ENCODE results near the gene ZFR2.
"Not testable (repeated sequence)": the region's sequence is repeated elsewhere in the genome, so short reads cannot be mapped to it uniquely, and the experiment has no call there.

The ZFR2 gene

GRCh38 chr19:3868770-3869456 lies at the start of gene ZFR2:
Gene ZFR2, minus strand, starts transcription at chr19:3869038. Its CDS starts 21 bp downstream, at chr19:3869017.
- DNase-seq = peak in 23 of 51 donors; percentile 2 to 51 (median 29)

DNA sequence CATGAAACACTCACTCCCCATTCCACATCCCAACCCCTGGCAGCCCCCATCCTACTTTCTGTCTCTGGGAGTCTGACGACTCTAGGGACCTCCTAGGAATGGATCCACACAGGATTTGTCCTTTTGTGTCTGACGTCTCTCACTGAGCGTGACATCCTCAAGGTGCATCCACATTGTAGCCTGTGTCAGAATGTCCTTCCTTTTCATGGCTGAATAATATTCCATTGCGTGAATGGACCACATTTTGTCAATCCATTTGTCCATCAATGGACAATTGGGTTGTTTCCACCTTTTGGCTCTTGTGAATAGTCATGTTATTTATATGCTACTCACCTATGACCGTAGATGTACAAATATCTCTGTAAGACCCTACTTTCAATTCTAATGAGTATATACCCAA lies 47.2 kb upstream of the ZFR2 start:
- DNase-seq = no peak

DNA sequence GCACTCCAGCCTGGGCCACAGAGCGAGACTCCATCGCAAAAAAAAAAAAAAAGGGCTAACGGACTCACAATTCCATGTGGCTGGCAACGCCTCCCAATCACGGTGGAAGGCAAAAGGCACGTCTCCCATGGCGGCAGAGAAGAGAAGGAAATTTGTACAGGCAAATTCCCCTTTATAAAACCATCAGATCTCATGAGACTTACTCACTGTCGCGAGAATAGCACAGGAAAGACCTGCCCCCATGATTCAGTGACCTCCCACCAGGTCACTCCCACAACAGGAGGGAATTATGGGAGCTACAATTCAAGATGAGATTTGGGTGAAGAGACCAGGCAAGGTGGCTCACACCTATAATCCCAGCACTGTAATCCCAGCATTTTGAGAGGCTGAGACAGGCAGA lies 45.4 kb upstream of the ZFR2 start:
- no peak for DNase-seq

DNA sequence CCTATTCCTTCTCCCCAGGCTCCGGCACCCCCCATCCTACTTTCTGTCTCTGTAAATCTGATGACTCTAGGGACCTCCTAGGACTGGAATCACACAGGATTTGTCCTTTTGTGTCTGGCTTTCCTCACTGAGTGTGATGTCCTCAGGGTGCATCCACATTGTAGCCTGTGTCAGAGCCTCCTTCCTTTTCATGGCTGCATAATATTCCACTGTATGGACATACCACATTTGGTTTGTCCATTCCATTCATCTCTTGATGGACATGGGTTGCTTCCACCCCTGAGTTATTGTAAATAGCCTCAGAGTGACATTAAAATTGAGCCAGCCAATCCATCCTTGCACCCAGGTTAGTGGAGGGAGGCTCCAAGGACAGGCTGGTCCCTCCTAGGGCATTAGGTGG lies 41.3 kb upstream of the ZFR2 start:
- DNase-seq = no peak

DNA sequence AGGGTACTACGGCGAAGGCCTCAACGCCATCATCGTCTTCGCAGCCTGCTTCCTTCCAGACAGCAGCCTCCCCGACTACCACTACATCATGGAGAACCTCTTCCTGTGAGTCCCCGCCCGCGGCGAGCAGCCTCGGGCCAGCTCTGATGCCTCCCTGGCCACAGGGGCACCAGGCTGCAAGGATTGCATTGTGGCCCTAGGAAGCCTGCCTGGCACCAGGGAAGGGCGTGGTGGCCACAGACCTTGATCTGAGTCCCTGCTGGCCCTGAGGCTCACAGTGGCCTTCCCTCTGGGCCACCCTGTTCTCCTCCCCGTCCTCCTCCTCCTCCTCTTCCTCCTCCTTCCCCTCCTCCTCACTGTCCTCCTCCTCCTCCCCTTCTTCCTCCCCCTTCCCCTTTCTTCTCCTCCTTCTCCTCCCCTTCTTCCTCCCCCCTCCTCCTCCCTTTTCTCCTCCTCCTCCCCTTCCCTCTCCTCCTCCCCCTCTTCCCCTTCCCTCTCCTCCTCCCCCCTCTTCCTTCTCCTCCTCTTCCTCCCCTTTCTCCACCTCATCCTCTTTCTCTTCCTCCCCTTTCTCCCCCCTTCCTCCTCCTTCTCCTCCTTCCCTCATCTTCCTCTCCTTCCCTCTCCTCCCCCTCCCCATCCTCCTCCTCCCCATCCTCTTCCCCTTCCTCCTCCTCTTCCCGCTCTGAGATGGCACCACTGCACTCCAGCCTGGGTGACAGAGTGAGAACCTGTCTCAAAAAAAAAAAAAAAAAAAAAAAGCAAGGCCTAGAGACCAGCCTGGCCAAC lies 39.6 kb upstream of the ZFR2 start:
- no peak for DNase-seq

DNA sequence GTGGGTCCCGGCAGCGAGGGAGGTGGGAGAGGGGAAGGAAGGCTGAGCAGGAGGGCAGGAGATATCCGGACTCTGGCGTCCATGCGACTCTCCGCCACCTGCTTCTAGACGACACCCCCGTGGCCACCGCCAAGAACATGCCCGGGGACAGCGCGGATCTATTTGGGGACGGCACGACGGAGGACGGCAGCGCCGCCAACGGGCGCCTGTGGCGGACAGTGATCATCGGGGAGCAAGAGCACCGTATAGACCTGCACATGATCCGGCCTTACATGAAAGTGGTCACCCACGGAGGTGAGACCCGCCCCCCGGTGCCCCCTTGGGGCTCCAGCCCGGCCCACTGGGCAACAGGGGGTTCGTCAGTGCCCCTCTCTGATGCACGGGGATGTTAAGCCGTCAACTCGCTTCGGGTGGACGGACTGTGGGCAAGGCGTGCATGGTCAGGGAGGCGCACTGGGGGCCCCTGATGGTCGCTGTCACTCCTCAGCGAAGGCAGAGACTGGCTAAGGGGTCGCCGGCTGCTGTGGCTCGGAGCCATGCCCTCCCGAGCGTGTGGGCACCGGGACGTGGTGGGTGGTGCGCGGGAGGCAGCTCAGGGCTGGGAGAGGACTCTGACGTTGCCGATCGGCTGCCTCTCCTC lies 38.9 kb upstream of the ZFR2 start:
- DNase-seq = no peak

GRCh38 chr19:3904233-3904632 lies 35.4 kb upstream of the ZFR2 start:
- DNase-seq = no peak

- DNase-seq = no peak
Observed at GRCh38 chr19:3902317-3902973, 33.6 kb upstream of the ZFR2 start.

GRCh38 chr19:3899531-3900294 lies 30.9 kb upstream of the ZFR2 start:
- peak in 1 of 51 donors; percentile 1 for DNase-seq

DNA sequence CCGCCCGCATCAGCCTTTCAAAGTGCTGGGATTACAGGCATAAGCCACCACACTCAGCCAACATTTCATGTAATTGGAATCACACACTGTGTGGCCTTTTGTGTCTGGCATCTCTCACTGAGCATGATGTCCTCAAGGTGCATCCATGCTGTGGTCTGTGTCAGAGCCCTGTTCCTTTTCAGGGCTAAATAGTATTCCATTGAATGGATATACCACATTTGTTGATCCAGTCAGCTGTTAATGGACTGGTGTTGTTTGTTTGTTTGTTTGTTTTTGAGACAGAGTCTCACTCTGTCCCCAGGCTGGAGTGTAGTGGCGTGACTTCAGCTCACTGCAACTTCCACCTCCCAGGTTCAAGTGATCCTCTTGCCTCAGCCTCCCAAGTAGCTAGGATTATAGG lies 29.6 kb upstream of the ZFR2 start:
- DNase-seq = no peak

DNA sequence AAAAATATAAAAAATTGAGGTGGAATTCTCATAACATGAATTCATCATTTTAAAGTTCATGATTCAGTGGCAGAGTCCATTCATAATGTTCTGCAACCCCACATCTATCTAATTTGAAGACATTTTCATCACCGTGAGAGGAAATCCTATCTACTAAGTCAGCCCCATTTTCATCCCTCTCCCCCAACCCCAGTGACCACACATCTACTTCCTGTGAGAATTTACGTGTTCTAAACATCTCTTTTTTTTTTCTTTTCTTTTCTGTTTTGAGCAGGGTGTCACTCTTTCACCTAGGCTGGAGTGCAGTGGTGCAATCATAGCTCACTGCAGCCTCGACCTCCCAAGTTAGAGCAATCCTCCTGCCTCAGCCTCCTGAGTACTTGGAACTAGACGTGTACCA lies 29.1 kb upstream of the ZFR2 start:
- DNase-seq = no peak

- no peak for DNase-seq
Observed at GRCh38 chr19:3895788-3896187, 26.9 kb upstream of the ZFR2 start.

- DNase-seq = not testable (repeated sequence)
Observed at GRCh38 chr19:3894959-3895358, 26.1 kb upstream of the ZFR2 start.

DNA sequence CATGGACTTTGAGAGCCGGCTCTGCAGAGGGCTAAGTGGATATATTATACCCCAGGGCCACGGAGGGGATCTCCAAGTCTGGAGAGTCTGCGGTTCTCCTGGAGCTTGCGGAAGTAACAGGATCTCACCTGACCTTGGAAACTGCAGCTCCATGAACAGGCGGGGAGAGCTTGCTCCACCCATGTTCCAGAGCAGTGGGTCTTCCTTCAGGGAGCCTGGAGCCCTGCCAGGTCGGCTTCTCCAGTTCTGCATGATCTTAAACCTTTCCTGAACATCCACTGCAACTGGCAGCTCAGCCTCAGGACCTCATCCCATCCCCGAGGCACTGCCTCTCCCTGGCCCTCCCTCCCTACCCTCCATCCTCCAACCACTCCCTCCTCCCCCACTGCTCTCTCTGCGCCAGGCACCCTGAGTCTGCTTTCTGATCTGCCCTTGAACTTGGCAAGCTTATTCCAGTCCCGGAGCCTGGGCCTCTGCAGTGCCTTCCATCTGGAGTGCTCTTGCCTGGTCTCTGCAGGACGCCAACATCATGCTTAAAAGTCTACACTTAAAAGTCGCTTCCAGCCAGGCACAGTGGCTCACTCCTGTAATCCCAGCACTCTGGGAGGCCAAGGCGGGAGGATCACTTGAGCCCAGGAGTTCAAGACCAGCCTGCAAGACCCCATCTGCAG lies 24.8 kb upstream of the ZFR2 start:
- no peak for DNase-seq

GRCh38 chr19:3890591-3890990 lies 21.8 kb upstream of the ZFR2 start:
- peak in 17 of 51 donors; percentile 5 to 43 (median 18) for DNase-seq

DNA sequence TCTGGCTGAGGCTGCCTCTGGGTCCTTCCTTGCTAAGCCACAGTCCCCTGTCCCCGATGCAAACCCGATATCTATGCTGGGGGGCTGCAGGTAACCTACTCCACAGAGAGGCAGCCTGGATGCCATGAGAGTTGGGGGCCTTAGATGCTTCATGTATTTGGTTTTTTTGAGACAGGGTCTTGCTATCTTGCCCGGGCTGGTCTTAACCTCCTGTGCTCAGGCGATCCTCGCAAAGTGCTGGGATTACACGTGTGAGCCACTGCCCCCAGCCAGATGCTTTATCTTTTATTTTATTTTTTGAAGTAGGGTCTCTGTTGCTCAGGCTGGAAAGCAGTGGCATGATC lies 13.2 kb upstream of the ZFR2 start:
- peak in 1 of 51 donors; percentile 24 for DNase-seq

DNA sequence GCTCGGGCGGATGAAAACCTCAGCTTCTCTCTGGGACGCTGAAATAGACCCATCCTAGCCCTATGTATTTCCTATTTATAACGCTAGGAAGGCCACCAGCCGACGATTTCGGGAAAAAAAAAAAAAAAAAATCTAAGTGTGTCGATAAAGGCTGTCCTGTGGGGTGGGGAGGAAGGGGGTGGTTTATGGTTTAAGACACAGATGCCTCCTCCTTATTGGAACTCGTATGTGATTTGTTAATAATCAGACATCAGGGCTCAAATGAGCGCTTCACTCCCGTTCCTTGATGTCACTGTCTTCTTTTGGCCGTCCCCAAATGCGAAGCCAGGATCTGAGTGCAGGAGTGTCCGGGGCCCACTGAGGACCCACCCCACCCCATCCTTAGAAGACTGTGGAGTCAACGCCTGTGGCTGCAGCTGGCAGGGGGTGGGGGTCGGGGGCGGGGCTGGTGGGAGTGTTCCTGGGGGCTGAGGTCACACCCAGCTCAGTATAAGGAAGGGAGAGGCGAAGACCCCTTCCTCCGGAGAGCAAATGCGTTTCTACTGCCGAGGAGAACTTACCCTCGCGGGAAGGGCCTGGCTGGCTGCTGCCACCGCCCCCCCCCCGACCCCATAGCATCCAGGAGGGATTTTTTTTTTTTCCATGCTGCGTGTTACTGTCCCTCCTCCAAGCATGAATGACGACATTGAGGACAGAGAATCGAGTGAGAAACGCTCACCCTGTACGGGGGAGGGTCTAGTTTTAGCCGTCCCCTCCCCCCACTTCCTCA lies 12.6 kb upstream of the ZFR2 start:
- peak in 4 of 51 donors; percentile 8 to 43 (median 25) for DNase-seq

DNA sequence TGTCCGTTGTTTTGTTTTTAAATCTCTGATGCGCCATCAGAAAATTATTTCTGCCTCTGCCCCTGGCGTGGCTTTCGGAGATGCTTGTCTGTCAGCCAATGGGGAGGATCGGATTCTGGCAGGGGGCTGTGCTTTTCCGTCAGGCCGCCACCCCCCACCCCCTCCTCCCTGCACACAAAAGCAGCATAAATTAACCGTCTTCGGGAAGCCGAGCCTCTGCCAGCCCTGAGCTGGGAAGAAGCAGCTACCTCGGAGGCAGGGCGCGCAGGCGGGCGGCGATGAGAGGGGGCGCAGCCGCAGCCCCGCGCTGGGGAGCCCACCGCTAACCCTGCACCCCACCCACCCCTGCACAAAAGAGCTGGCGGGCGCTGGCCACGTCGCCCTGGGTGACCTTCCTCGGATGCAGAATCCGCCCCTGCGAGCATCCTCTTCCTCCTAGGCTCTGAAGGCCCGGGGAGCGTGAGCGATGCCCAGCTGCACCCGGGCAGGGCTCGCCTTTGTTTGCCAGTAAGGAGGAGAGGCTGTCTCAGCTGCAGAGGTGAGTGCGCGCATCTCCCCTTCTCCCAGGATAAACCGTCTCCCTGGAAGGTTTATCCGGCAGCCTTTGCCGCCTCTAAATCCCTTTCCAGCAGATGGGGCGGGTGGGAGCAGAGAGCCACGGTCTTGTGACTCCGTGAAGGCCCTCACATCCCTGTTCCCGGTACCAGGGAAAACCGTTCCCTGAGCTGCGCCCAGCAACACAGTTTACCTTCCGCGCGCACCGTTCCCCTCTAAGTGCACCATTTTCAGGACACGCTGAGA lies 11.8 kb upstream of the ZFR2 start, which contains the start of gene ATCAY:
ATCAY (plus strand) TSS at position 215 of the 801 bp plus-strand sequence. CDS start 5,083 bp downstream, outside the sequence.
- peak in 35 of 51 donors; percentile 5 to 75 (median 44) for DNase-seq

DNA sequence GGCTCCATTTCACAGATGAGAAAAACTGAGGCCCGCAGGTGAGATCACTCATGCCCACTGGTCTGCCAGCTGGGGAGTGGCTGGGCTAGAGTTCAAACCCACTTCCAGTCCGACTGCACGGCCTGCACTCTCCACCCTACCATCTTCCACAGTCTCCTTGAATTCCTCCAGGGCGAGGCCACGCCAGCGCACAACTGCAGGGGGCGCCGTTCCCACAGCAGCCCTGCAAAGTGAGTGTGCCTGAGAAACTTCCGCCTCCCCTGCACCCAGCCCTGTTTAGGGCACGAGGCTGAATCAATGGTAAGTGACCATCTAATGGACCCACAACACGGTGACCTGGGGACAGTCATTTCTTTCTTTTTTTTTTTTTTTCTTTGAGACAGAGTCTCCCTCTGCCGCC lies 10.8 kb upstream of the ZFR2 start:
- no peak for DNase-seq
